Activated CD4-positive, alpha-beta T cell treated with anti-CD3 and anti-CD28 coated beads, Interleukin-2, amount 50 U/mL, for 48 hours (primary cell): ENCODE data around the gene A4GNT.
"Not testable (repeated sequence)": the region's sequence is repeated elsewhere in the genome, so short reads cannot be mapped to it uniquely, and the experiment has no call there.

Experiments
- DNase-seq, 2 experiments: peaks; one replicate each; pipeline ENCODE4 v3.0.0-alpha.2; 2020

The A4GNT gene

DNA sequence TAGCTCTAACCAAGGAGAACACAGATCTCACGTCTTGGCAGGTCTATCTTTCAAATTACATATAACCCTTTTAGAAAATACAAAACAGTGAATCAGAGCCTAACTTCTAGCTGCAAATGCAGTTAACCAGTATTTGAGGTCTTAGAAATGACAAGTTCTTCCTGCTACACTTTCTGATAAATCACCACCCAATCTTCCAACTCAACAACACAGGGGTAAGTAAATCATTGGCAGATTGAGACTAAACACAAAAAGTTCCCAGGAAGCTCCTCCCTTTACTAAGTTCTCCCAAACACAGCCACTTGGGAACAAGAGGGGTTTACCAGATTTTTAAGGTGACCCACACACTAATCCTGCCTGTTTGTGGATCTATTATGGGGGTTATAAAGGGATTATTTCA lies at the start of gene A4GNT:
Gene A4GNT (minus strand): TSS at position 152 of the 400 bp plus-strand sequence. CDS start 1,134 bp downstream, outside the sequence.
- DNase-seq = no peak

DNA sequence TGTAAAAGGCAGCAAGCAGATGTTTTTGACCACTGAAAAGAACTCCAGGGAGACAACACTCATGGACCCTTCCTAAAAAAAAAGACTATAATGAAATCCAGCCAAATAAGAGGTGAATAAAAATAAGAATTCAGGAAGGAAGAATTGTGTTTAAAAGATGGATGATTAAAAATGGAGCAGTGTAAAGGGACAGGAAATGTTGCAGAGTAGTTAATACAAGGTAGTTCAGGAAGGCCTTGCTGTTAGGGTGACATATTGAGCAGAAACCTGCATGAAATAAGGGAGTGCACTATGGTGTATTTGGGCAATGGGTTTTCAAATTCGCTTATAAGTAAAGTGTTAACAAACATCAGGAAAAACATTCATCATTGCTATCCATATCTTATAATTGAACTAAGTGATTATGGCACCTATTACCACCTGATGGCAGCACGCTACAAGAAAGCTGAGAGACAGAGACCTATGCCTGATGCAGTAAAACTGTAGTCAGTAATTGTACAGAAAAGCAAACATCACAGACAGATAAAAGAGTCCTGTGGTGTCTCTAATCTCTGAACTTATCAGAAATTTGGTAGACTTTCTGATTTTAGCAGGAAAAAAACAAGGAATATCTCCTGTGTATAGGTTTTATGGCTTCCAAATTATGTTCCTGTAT lies 48.3 kb upstream of the A4GNT start:
- DNase-seq = peak; percentile 10 to 34

DNA sequence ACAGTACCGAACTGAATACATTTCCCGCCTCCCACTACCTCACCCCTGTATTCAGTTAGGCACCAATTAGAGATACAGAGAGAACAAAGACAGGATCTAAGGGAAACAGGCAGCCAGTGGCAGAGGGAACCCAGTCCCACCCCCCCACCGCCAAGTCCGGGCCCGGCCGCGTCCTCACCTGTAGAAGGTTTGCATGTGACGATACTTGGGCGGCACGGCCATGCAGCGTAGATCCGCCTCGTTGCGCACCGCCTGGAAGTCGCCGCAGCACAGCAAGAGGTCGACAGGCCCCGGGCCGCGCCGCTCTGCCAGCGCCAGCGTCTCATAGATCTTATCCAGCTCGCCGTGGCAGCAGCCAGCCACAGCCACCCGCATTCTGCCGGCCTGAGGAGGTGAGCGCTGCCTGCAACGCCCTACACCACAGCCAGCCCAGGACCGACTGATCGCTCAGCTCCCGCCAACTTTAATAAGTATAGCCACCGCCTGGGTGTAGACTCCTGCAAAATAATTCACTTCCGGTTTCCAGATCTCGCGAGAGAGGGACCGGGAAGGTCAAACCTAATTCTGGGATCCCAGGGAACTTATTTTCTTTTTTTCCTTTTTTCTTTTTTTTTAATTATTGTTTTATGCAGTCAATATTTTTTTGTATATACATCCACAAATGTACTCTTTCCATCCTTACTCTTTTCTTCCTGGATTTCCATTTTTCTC lies 42.4 kb upstream of the A4GNT start, which contains the start of gene DBR1:
Gene DBR1 (minus strand): TSS at position 501 of the 711 bp plus-strand sequence. CDS start 126 bp downstream, at position 375.
- peak; percentile 70 to 78 for DNase-seq

DNA sequence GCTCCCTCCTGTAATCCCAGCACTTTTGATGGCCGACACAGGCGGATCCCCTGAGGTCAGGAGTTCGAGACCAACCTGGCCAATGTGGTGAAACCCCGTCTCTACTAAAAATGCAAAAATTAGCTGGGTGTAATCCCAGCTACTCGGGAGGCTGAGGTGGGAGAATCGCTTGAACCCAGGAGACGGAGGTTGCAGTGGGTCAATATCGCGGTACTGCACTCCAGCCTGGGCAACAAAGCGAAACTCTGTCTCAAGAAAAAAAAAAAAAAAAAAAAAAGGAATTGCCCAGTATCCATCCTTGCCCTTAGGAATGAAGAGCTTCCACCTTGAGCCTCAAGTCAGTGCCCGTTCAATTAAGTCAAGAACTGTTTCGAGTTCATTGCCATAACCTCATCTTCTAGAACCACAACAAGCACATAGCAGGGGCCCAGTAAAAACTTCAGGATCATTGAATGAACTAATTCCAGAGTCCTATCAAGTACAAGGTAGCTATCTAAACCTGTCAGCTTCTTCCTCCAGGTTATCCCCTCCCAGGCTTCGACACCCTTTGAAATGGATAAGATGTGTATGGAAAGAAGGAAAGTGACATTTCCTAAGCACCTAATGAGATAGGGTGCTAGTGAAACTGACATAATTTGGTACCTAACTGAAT lies 41.7 kb upstream of the A4GNT start:
- DNase-seq = no peak

DNA sequence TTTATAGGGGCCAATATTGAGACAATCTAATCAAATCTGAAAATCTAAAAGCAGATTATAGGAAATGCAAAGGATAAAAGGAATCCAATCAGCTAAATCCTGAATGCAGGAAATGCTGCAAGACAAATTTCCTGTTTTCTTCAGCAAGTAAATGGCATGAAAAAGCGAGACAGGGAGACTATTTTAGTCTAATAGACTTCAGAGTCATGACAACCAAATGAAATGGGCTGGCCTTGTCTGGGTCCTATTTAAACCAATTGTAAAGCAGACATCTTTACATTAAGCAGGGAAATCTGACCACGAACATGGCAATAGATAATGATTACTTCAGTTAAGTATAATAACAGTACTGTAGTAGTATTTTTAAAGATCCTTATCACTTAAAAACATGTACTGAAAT lies 40.4 kb upstream of the A4GNT start:
- DNase-seq = no peak

- DNase-seq = no peak
These were observed 32.9 kb upstream of the A4GNT start for GRCh38 chr3:138165061-138165460.

- no peak for DNase-seq
These were observed 25.6 kb upstream of the A4GNT start for GRCh38 chr3:138157743-138158142.

GRCh38 chr3:138154534-138154933 lies 22.3 kb upstream of the A4GNT start:
- no peak for DNase-seq

- no peak for DNase-seq
These were observed 16.3 kb upstream of the A4GNT start for GRCh38 chr3:138148503-138148902.

DNA sequence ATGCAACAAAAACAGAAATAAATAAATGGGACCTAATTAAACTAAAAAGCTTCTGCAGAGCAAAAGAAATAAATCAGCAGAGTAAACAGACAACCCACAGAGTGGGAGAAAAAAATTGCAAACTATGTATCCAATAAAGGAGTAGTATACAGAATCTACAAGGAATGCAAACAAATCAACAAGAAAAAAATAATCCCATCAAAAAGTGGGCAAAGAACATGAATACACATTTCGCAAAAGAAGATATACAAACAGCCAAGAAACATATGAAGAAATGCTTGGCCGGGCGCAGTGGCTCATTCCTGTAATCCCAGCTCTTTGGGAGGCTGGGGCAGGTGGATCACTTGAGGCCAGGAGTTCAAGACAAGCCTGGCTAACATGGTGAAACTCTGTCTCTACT lies 10.0 kb upstream of the A4GNT start:
- not testable (repeated sequence) for DNase-seq

GRCh38 chr3:138140940-138141339 lies 8.8 kb upstream of the A4GNT start:
- no peak for DNase-seq

- no peak for DNase-seq
These were observed 7.5 kb upstream of the A4GNT start for GRCh38 chr3:138139691-138140090.

GRCh38 chr3:138137861-138138260 lies 5.7 kb upstream of the A4GNT start:
- DNase-seq = no peak

DNA sequence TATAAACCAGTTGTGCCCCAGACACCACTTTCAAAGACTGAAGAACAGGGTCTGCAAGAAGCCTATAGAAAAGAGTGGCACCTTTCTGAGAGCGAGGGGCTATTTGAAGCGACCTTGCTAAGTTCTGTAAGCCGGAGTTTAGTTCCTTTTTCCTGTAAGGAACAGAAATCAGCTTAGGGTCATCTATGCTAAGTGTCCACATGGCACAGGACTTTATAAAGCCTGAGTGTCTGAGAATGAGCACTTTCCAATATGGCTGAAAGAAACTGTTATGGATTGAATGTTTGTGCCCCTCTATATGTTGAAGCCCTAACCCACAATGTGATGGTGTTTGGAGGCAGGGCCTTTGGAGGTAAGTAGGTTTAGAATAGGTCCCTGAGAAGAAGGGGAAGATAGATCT lies 4.0 kb upstream of the A4GNT start:
- no peak for DNase-seq

DNA sequence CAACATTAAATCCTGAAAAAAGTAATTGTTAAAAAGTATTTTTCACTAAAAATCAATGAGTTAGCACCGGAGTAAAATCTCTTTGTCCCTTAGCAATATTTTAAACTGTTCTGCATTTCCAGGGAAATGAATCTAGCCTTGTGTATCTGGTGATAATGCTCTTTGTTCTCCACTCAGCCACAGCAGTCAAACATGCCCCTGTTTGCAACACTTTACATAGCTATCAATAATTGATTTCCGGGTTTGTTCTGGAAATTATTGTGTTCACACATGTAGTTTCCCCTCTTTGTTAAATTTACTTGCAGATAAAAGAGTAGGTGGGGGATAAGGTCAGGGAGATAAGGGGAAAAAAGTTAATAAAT lies 3.6 kb upstream of the A4GNT start:
- DNase-seq = no peak

DNA sequence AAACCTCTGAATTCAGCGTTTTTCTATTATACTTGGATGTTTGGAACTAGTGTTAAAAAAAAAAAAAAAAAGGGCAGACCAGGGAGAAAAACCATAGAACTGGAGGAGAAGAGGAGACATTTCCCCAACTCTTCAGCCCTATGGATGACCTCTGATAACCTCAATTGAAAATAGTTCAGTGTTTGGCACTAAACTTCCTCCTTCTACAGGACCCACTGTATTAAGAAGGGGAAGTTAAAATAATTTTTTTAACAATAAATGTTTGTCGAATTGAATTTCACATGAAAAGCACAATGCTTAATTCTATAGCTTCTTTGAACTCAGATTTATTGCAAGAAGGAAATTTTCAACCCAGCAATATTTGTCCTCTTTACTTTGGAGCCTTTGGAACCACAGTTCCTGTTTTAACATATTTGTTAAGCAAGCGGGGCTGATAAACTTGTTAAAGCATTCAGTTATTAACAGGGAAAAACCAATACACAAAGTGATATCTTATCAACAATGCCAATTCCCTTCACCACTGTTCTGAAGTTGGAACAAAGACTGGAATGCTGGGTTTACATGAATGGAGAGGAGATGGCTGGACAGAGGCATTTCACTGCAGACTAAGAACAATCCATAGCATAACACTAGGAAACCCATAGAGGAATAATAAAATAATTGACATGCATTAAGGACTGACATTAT lies 3.1 kb upstream of the A4GNT start:
- no peak for DNase-seq

DNA sequence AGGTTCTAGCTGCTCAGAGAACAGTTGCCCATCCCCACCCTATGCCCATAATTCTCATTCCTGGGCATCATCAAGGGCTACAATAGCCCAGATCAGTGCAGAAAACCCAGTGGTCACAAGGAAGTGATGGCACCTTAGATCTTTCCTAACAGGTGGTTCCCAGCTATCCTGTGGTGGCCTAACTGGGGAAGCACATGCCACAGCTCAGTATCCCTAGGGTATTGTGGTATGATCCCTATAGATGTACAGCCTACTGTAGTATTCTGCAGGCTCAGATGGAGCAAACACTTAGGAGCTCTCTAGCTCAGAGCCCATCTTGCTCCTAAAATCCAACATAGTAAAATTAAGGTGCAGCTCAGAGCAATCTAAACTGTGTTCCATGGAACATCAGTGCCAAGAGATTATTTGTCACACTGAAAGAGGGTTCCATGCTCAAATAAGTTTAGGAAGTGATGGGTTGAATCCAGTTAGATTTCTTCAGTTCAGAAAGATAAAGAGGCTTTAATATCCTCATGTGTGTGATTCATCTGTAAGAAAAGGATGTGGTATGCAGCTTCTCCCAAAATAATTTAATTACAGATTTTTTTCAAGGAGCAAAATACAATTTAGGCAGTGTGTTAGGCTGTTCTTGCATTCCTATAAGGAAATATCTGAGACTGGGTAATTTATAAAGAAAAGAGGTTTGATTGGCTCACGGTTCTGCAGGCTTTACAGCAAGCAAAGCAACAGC lies 4.4 kb downstream of the A4GNT start:
- no peak for DNase-seq

GRCh38 chr3:138125548-138126221 lies 6.5 kb downstream of the A4GNT start:
- DNase-seq = no peak

GRCh38 chr3:138124706-138125355 lies 7.4 kb downstream of the A4GNT start:
- DNase-seq = no peak

- no peak for DNase-seq
These were observed 8.0 kb downstream of the A4GNT start for GRCh38 chr3:138124188-138124587.

DNA sequence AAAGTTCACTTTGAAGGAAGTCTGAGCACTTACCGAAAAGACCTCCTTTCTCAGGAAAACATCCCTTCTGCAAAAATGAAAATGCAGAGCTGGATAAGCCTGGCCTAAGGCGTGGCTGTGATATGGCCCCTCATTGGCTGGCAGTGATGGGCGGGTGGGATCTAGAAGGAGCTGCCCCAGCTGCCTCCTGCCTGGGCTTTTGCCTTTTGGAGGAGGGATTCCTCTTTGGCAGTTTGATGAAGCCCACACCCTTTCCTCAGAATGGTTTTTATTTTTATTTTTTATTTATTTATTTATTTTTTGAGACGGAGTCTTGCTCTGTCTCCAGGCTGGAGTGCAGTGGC lies 12.8 kb downstream of the A4GNT start:
- DNase-seq = no peak
